ENCODE data around the gene PLEKHD1.

The PLEKHD1 gene

DNA sequence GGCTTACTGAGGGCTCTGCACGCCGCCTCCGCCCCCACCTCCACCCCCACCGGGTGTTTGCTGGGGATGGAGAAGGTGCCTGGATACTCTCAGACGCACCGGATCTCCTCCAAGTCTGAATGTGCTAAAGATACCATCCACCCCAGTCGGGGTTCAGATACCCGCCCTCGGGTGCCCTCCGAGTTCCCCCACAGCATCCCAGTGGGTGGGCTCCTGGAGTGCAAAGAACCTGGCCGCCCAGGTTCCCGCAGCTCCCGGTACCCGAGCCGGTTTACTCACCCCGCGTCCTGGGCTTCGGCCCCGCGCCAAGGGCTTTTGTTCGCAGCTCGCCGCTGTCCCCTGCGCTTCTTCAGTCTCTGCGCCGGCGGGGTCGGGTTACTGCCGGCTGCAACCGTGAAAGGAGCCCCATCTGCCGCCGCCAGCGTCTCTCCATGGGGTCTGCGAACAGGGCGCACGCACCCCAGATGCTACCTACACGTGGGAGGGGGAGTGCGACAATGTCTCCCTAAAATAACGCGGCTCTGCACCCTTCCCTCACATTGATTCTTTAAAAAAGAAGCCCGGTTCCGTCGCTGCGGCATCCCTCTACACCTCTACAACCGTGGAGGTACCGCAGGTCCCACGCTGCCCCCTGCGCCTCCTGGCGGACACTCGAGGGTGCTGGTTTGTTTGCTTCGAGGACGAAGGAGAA is 89.9 kb downstream of the PLEKHD1 start, which contains the start of gene CCDC177:
CCDC177 (minus strand) TSS at position 609 of the 691 bp plus-strand sequence. CDS start 1,249 bp downstream, outside the sequence.
- H3K4me1 ChIP-seq (ENCODE audit: control extremely low read depth in 1 of 4, control insufficient read depth in 4 of 4, insufficient read depth in 4 of 4, low read length in 3 of 4), result peaks cover 0 to 35% (median 24%) of the 10 kb centered on the region in 4 experiments
- peak within 1 kb of the TSS in 5 of 7 experiments; percentile 8 to 64 (median 55) for H3K4me3 ChIP-seq (ENCODE audit: control insufficient read depth in 1 of 7, extremely low read depth in 1 of 7, insufficient read depth in 4 of 7, low read depth in 2 of 7, low read length in 6 of 7)
- CTCF ChIA-PET, result interaction anchor here (0.7 to 5.1 kb wide), 12 partner anchors 11 to 332 kb away, joined by 3 to 28 read pairs (median 4); no protein-coding TSS in a partner anchor
- no peaks in the 10 kb centered on the region for H3K36me3 ChIP-seq (ENCODE audit: control insufficient read depth in 4 of 4, insufficient read depth in 4 of 4, low read length in 3 of 4)
- peak; percentile 58 to 79 (median 77) for DNase-seq
- POLR2A ChIA-PET, result interaction anchor here (0.6 to 1.2 kb wide), 3 partner anchors 173 to 1209 kb away, joined by 3 to 4 read pairs (median 4); no protein-coding TSS in a partner anchor
- H3K27me3 ChIP-seq (replicated peaks in 2 of 5; ENCODE audit: control insufficient read depth in 4 of 5, insufficient read depth in 5 of 5, low read length in 4 of 5), result peaks cover 0 to 77% (median 36%) of the 10 kb centered on the region in 5 experiments
- WGBS (ENCODE audit: insufficient coverage), result under 1% methylated on average over 34 of the region's 52 CpGs
- H3K9me3 ChIP-seq (ENCODE audit: control extremely low read depth in 1 of 5, control insufficient read depth in 4 of 5, insufficient read depth in 2 of 5, low read depth in 1 of 5, low read length in 4 of 5), result peaks cover 0 to 3% (median 0%) of the 10 kb centered on the region in 5 experiments
- H3K27ac ChIP-seq (ENCODE audit: insufficient read depth in 1 of 2, low read depth in 1 of 2, low read length in 2 of 2, poor library complexity in 1 of 2, severe bottlenecking in 2 of 2), result no peak within 1 kb of the TSS

DNA sequence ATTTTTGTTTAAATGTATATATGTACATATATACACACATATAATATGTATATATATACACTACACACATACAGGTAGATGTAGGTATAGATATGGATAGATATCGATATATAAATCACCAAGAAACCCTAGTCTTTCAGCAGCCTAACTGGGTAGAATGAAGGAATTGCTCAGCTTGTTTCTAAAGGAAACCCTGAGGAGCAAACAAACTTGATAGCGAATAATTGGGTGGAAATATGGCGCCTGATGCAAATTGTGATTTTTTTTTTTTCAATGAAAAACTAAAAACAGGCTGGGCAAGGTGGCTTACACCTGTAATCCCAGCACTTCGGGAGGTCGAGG is 90.4 kb downstream of the PLEKHD1 start:
- Histone ChIP-seq H3K9me3 (ENCODE audit: control extremely low read depth in 1 of 5, control insufficient read depth in 4 of 5, insufficient read depth in 2 of 5, low read depth in 1 of 5, low read length in 4 of 5) (peaks cover 0 to 3% (median 0%) of the 10 kb centered on the region in 5 experiments), H3K36me3 (ENCODE audit: control insufficient read depth in 4 of 4, insufficient read depth in 4 of 4, low read length in 3 of 4) (no peaks in the 10 kb centered on the region), H3K27me3 (replicated peaks in 2 of 5; ENCODE audit: control insufficient read depth in 4 of 5, insufficient read depth in 5 of 5, low read length in 4 of 5) (peaks cover 0 to 71% (median 37%) of the 10 kb centered on the region in 5 experiments), H3K4me1 (ENCODE audit: control extremely low read depth in 1 of 4, control insufficient read depth in 4 of 4, insufficient read depth in 4 of 4, low read length in 3 of 4) (peaks cover 0 to 35% (median 24%) of the 10 kb centered on the region in 4 experiments), H3K27ac (ENCODE audit: insufficient read depth in 1 of 2, low read depth in 1 of 2, low read length in 2 of 2, poor library complexity in 1 of 2, severe bottlenecking in 2 of 2) (no peak overlapping the region), H3K4me3 (ENCODE audit: control insufficient read depth in 1 of 7, extremely low read depth in 1 of 7, insufficient read depth in 4 of 7, low read depth in 2 of 7, low read length in 6 of 7) (peak overlapping the region in 2 of 7 experiments; percentile 62 to 64)
- CTCF ChIA-PET, result interaction anchor here (0.7 to 4.7 kb wide), 9 partner anchors 10 to 332 kb away, joined by 3 to 25 read pairs (median 5); no protein-coding TSS in a partner anchor
- POLR2A ChIA-PET, result interaction anchor here (0.6 to 1.2 kb wide), 3 partner anchors 172 to 1210 kb away, joined by 3 to 4 read pairs (median 4); no protein-coding TSS in a partner anchor
- DNase-seq, result no peak
- WGBS (ENCODE audit: insufficient coverage), result 52% methylated on average over 4 of the region's 5 CpGs

DNA sequence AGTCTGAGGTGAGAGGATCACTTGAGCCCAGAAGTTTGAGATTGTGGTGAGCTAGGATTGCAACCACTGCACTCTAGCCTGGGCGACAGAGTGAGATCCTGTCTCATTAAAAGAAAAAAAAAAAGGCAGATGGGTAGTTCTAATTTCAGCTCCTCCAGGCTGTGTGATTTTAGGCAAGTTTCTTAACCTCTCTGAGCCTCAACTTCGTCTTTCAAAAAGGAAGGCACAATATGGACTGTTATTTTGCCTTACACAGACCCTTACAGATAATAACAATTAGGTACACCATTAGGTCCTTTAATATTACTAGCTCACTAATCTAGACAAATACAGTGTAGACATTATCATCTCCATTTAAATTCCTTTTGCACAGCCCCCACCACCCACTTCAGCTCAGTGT is 94.9 kb downstream of the PLEKHD1 start:
- Histone ChIP-seq H3K36me3 (ENCODE audit: control insufficient read depth in 4 of 4, insufficient read depth in 4 of 4, low read length in 3 of 4) (no peaks in the 10 kb centered on the region), H3K9me3 (ENCODE audit: control extremely low read depth in 1 of 5, control insufficient read depth in 4 of 5, insufficient read depth in 2 of 5, low read depth in 1 of 5, low read length in 4 of 5) (peaks cover 0 to 3% (median 0%) of the 10 kb centered on the region in 5 experiments), H3K27me3 (replicated peaks in 2 of 5; ENCODE audit: control insufficient read depth in 4 of 5, insufficient read depth in 5 of 5, low read length in 4 of 5) (peaks cover 0 to 26% (median 17%) of the 10 kb centered on the region in 5 experiments), H3K4me1 (ENCODE audit: control extremely low read depth in 1 of 4, control insufficient read depth in 4 of 4, insufficient read depth in 4 of 4, low read length in 3 of 4) (peaks cover 0 to 2% (median under 1%) of the 10 kb centered on the region in 4 experiments), H3K4me3 (ENCODE audit: control insufficient read depth in 1 of 7, extremely low read depth in 1 of 7, insufficient read depth in 4 of 7, low read depth in 2 of 7, low read length in 6 of 7) (no peak overlapping the region), H3K27ac (ENCODE audit: insufficient read depth in 1 of 2, low read depth in 1 of 2, low read length in 2 of 2, poor library complexity in 1 of 2, severe bottlenecking in 2 of 2) (no peak overlapping the region)
- 94% methylated on average over 2 of the region's 2 CpGs for WGBS (ENCODE audit: insufficient coverage)
- POLR2A ChIA-PET, result interaction anchor here (0.6 to 0.7 kb wide), 2 partner anchors 15 to 716 kb away, joined by 3 read pairs; no protein-coding TSS in a partner anchor
- no peak for DNase-seq
- CTCF ChIA-PET, result interaction anchor here (0.6 to 2.5 kb wide), 12 partner anchors 8 to 449 kb away, joined by 3 to 14 read pairs (median 3); no protein-coding TSS in a partner anchor

DNA sequence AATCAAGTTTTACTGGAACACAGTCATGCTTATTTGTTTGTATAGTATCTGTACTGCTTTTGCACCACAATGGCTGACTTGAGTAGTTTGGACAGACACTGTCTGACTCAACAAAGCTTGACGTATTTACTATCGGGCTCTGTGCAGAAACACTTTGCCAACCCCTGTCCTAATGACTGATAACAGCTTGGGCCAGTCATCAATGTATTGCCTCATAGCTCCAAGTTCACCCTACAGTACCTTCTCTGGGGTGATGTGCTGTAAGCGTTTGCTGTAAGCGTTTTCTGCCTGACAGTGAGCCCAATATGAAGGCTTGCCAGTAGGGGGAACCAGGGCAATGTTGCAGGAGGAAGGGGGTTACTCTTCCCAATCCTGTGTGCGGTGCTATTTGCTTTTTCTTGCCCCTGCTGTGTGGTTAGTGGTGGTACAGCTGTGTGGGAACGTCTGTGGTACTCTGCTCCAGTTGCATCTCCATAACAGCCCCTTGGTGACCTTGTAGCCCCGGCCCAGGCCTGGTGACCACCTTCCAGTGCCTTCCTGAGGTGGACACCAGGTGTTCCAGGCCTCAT is 95.6 kb downstream of the PLEKHD1 start:
- peak; percentile 62 to 78 (median 72) for DNase-seq
- ChIA-PET CTCF (interaction anchor here (0.7 to 2.5 kb wide), 13 partner anchors 9 to 449 kb away, joined by 3 to 14 read pairs (median 3); no protein-coding TSS in a partner anchor), POLR2A (no interaction called here)
- Histone ChIP-seq H3K36me3 (ENCODE audit: control insufficient read depth in 4 of 4, insufficient read depth in 4 of 4, low read length in 3 of 4) (no peaks in the 10 kb centered on the region), H3K4me1 (ENCODE audit: control extremely low read depth in 1 of 4, control insufficient read depth in 4 of 4, insufficient read depth in 4 of 4, low read length in 3 of 4) (no peaks in the 10 kb centered on the region), H3K4me3 (ENCODE audit: control insufficient read depth in 1 of 7, extremely low read depth in 1 of 7, insufficient read depth in 4 of 7, low read depth in 2 of 7, low read length in 6 of 7) (no peak overlapping the region), H3K27ac (ENCODE audit: insufficient read depth in 1 of 2, low read depth in 1 of 2, low read length in 2 of 2, poor library complexity in 1 of 2, severe bottlenecking in 2 of 2) (no peak overlapping the region), H3K9me3 (ENCODE audit: control extremely low read depth in 1 of 5, control insufficient read depth in 4 of 5, insufficient read depth in 2 of 5, low read depth in 1 of 5, low read length in 4 of 5) (peaks cover 0 to 3% (median 0%) of the 10 kb centered on the region in 5 experiments), H3K27me3 (replicated peaks in 2 of 5; ENCODE audit: control insufficient read depth in 4 of 5, insufficient read depth in 5 of 5, low read length in 4 of 5) (peaks cover 0 to 22% (median 17%) of the 10 kb centered on the region in 5 experiments)
- WGBS (ENCODE audit: insufficient coverage), result 52% methylated on average over 7 of the region's 7 CpGs
